Right lobe of liver (tissue), 4 donors: Measurements from ENCODE around the gene ELL.

Experiments used
- CTCF ChIP-seq, 4 donors: fragments of 200-600 bp in 3 of 4; fragments of 450-650 bp in 1 of 4; IDR thresholded peaks; one replicate each; pipeline versions ENCODE4 v1.5.1 to v1.8.0; 2016 to 2022; ENCODE audit warnings: antibody characterized with exemption in 4 of 4, mild to moderate bottlenecking in 2 of 4
- POLR2A ChIP-seq: fragments of 450-650 bp; IDR thresholded peaks from one replicate; pipeline ENCODE4 v1.6.1; 2017; ENCODE audit warnings: antibody characterized with exemption, mild to moderate bottlenecking
- donor health status: DM: no; HTN: no; CAD: no.
- donor health status: DM: no; HTN: no; CAD: no.
- donor health status: DM: no; HTN: yes; CAD: no.

GRCh38 chr19:18531485-18531884, 9.6 kb upstream of the ELL start:
- no peak for TF ChIP-seq CTCF (IDR thresholded peaks at IDR 0.05)
- no peak for TF ChIP-seq POLR2A
